GM19193 (cell line): ENCODE data around the gene USP17L21.
"Not testable (repeated sequence)": the region's sequence is repeated elsewhere in the genome, so short reads cannot be mapped to it uniquely, and the experiment has no call there.

Experiments
- POLR2A ChIP-seq: IDR thresholded peaks from 4 replicates; pipeline ENCODE4 v1.6.1; 2011; ENCODE audit not compliant: insufficient read depth, insufficient read length; ENCODE audit errors: extremely low read depth

USP17L21 gene

GRCh38 chr4:9262572-9262971, at the start of gene USP17L21:
Gene USP17L21 (plus strand): TSS chr4:9262872. CDS start chr4:9262872, 0 bp downstream.
- not testable (repeated sequence) for TF ChIP-seq POLR2A

- TF ChIP-seq POLR2A: not testable (repeated sequence)
These were observed 47.6 kb upstream of the USP17L21 start, which contains the start of gene USP17L11 for GRCh38 chr4:9215105-9215504. Gene USP17L11 (plus strand): TSS chr4:9215405. CDS start chr4:9215405, 0 bp downstream.

- not testable (repeated sequence) for TF ChIP-seq POLR2A
These were observed 42.8 kb upstream of the USP17L21 start, which contains the start of gene USP17L12 for GRCh38 chr4:9219852-9220251. Gene USP17L12 (plus strand): TSS chr4:9220152. CDS start chr4:9220152, 0 bp downstream.

- not testable (repeated sequence) for TF ChIP-seq POLR2A
These were observed 38.1 kb upstream of the USP17L21 start, which contains the start of gene USP17L13 for GRCh38 chr4:9224596-9224995. Gene USP17L13 (plus strand): TSS chr4:9224896. CDS start chr4:9224896, 0 bp downstream.

- TF ChIP-seq POLR2A: not testable (repeated sequence)
These were observed 28.6 kb upstream of the USP17L21 start, which contains the start of gene USP17L15 for GRCh38 chr4:9234085-9234484. Gene USP17L15 (plus strand): TSS chr4:9234385. CDS start chr4:9234385, 0 bp downstream.

- not testable (repeated sequence) for TF ChIP-seq POLR2A
These were observed 19.1 kb upstream of the USP17L21 start, which contains the start of gene USP17L17 for GRCh38 chr4:9243579-9243978. Gene USP17L17 (plus strand): TSS chr4:9243879. CDS start chr4:9243879, 0 bp downstream.

- not testable (repeated sequence) for TF ChIP-seq POLR2A
These were observed 14.6 kb upstream of the USP17L21 start, which contains the start of gene USP17L18 for GRCh38 chr4:9247953-9248680. Gene USP17L18 (plus strand): TSS chr4:9248630. CDS start chr4:9248630, 0 bp downstream.

GRCh38 chr4:9253078-9253477, 9.6 kb upstream of the USP17L21 start, which contains the start of gene USP17L19:
Gene USP17L19 (plus strand): TSS chr4:9253378. CDS start chr4:9253378, 0 bp downstream.
- not testable (repeated sequence) for TF ChIP-seq POLR2A

GRCh38 chr4:9257824-9258223, 4.8 kb upstream of the USP17L21 start, which contains the start of gene USP17L20:
Gene USP17L20 (plus strand): TSS chr4:9258124. CDS start chr4:9258124, 0 bp downstream.
- TF ChIP-seq POLR2A: not testable (repeated sequence)

GRCh38 chr4:9267319-9267718, 4.6 kb downstream of the USP17L21 start, which contains the start of gene USP17L22:
Gene USP17L22 (plus strand): TSS chr4:9267619. CDS start chr4:9267619, 0 bp downstream.
- not testable (repeated sequence) for TF ChIP-seq POLR2A
